Astrocyte of the hippocampus (primary cell): Measurements from ENCODE around the gene TBL1X.

Source experiments
- DNase-seq: peaks from one replicate; pipeline ENCODE4 v3.0.0; 2011; ENCODE audit warnings: low read depth, low spot score

TBL1X gene

GRCh38 chrX:9706421-9706820 lies 241.6 kb downstream of the TBL1X start:
- DNase-seq = no peak

DNA sequence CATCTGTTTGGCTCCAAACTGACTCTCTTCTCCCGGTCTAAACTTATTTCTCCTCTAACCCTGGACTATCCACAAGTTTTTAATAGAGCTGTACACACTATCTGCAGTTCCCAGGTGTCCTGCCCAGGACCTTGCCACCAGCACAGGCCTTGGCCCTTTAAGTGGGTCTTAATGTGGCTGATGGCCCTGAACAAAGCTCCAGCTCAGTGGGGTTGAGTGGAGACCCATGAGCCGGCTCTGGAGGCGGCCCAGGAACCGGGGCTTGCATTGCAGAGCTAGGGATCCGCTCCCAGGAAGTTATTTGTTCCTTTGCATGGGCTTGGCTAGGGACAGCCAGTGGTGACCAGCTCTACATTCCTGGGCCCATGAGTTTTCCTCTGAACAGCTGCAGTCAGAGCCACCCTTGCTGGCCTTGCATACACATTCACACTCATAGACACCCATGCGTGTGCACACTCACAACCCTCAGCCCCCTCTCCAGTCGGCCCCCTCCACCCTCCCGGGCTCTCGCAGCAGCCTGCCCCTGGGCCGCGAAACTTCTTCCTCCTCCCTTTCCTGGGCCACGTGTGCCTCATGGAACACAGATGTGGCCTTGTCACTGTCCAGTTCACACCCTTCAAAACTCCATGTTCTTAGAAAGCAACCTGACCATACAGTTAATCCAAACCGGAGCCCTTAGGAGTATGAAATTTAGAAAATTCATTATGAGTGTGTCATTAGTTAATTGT lies 242.6 kb downstream of the TBL1X start:
- DNase-seq = no peak

- no peak for DNase-seq
Measured at GRCh38 chrX:9708086-9708485, 243.2 kb downstream of the TBL1X start.

GRCh38 chrX:9708923-9709553 lies 244.2 kb downstream of the TBL1X start:
- DNase-seq = peak; percentile 85

GRCh38 chrX:9710332-9710731 lies 245.5 kb downstream of the TBL1X start:
- DNase-seq = no peak

DNA sequence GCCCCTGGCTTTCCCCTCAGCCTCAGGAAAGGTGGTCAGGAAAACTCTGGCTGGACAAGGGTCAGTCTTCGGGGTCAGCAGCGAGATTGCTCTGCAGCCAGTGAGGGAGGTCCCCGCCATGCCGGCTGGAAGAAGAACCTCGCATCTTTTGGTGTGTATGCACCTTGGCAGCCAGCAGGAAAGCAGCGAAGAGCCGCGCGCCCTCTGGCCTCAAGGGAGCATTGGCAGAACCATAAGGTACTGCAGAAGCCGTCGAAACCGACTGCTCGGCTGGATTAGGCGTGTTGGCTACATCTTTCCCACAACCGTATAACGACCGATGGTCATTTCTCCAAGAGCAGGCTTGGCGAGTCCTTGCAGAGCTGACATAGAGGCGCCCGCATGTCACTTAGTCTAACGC lies 252.5 kb downstream of the TBL1X start:
- DNase-seq = no peak

DNA sequence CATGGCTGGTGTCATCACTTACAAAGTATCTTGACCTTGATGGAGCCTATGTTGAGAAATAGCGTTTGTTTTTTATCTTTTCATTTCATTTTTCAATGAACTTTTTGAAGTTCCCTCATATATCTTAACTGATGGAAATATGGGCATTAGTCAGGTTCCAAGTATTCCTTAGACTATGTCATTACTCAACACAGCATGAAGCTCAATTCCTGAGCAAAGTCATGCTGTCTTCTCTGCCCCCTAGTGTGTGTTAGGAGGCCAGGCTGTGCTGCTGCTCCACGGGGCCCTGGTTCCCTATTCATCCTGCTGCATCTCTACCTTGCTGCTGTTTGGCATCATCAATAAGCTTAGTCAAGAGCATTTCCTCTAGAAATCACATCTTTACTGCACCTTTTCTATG lies 259.9 kb downstream of the TBL1X start:
- DNase-seq = no peak

DNA sequence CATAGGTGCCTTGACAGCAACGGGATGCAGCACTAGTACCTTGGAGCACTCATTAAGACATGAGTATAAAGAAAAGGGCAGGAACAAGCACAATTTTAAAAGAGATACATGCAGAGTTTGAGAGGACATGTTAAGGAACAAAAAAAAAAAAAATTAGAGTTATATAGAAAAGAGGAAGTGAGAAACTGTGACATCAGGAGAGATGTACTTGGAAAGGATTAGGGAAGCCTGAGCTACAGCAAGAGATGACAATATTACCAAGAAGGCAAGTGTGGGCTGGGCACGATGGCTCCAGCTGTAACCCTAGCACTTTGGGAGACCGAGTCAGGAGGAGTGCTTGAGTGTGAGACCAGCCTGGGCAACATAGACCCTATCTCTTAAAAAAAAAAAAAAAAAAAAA lies 263.4 kb downstream of the TBL1X start:
- DNase-seq = no peak

GRCh38 chrX:9729171-9729885 lies 264.5 kb downstream of the TBL1X start:
- DNase-seq = peak; percentile 8

- no peak for DNase-seq
Measured at GRCh38 chrX:9730078-9730477, 265.2 kb downstream of the TBL1X start.

DNA sequence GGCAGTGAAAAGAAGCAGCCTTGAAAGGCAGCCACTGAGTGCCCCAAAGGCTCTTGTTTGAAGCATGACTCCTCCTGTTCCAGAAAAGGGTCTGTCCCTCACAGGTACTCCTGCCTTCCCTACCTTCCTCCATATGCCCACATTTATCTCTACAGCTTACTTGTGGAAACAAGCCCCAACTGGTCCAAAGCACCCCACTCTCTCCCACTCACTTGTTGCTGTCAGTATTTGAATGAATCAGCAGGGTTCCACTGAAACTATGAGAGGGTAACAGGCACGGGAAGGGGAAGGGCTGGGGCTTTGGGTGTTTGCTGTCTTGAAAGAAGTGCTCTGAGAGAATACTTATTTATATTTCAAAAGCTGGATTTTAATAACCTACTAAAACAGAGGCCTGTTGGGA lies 265.9 kb downstream of the TBL1X start:
- DNase-seq = no peak

DNA sequence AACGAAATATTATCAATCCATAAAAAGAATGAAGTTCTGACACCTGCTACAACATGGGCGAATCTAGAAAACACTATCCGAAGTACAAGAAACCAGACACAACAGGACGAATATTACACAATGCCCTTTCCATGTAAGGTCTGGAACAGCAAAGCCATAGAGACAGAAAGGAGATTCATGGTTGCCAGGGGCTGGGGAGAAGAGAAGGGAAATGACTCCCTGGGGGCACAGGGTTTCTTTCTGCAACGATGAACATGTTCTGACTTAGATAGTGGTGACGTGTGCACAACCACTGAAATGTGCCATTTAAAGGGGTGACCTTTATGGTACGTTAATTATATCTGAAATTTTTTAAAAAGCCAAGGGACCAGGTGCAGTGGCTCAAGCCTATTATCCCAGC lies 272.5 kb downstream of the TBL1X start:
- no peak for DNase-seq

- DNase-seq = no peak
Measured at GRCh38 chrX:9738151-9738550, 273.3 kb downstream of the TBL1X start.

- no peak for DNase-seq
Measured at GRCh38 chrX:9739130-9739529, 274.3 kb downstream of the TBL1X start.

- DNase-seq = no peak
Measured at GRCh38 chrX:9745417-9746115, 280.7 kb downstream of the TBL1X start.

DNA sequence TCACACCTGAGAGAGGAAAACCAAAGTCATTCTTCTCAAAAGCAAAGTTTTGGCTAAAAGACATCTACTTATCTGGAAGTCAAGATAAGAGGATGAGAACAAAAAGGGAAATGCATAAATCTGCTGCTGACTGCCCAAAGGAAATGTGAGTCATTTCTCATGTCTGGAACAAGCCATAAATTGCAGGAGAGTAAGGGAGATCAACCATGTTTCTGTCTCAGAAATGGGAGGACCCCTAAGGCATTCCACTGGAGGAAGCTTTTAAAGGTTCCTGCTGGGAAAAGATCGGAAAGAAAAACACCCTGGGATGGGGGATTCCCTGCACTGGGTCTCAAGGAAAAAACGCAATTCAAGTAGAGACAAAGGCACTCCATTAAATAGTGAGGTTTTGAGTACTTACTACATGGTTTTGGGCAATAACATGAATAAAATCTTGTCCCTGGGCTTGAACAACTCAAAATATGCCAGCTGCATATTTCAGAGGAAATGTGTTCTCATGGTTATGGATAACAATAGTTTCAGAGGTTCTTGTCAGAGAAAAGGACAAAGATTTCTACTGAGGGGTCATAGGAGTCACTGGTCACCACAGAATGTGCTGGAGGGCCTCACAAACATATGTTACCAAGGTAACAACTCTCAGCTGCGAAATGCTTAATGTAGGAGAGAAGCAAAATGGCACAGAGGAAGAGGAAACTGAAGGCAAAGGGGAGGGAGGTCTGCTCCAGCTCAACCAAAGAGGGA lies 281.5 kb downstream of the TBL1X start:
- DNase-seq = peak; percentile 46

DNA sequence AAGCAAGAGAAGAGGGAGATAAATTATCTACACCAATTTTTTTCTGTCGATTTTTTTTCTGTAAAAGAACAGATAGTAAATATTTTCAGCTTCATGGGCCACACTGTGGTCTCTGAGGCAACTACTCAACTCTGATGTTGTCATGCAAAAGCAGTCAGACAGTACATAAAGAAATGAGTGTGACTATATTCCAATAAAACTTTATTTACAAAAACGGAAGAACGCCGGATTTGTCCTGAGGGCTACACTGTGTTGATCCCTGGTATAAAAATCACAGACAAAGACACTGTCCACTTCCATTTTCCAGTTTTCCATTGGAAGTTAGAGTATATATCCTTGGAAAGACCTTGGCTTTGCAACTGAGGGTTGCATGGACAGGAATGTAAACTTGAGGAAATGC lies 282.8 kb downstream of the TBL1X start:
- no peak for DNase-seq

DNA sequence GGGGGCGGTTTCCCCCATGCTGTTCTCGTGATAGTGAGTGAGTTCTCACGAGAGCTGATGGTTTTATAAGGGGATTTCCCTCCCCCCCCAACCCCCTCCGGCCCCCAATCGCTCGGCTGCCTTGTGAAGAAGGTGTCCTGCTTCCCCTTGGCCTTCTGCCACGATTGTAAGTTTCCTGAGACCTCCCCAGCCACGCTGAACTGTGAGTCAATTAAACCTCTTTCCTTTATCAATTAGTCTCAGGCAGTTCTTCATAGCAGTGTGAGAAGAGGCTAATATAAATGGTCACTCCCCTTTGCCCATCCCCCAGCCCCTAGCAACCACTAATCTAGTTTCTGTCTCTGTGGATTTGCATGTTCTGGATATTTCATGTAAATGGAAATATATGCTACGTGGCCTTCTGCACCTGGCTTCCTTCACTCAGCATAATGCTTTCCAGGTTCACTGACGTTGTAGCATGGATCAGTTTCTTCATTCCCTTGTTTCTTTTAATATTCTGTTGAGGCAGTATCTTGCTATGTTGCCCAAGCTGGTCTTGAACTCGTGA lies 284.4 kb downstream of the TBL1X start:
- DNase-seq = no peak

- DNase-seq = no peak
Measured at GRCh38 chrX:9757366-9757765, 292.5 kb downstream of the TBL1X start.

GRCh38 chrX:9758021-9758638 lies 293.3 kb downstream of the TBL1X start:
- no peak for DNase-seq

- no peak for DNase-seq
Measured at GRCh38 chrX:9759337-9759736, 294.5 kb downstream of the TBL1X start.
